SJSA1 (cell line): ENCODE results near the gene RNF40. TPM values are rescaled to one million over a fixed set of nuclear protein-coding genes. Genes with fewer than 3 reads are reported as not detected.
"Not testable (repeated sequence)": the region's sequence is repeated elsewhere in the genome, so short reads cannot be mapped to it uniquely, and the experiment has no call there.

ENCODE experiments used
- DNase-seq, 2 experiments: peaks; one replicate each; pipeline ENCODE4 v3.0.0-alpha.2; 2015 to 2020; ENCODE audit warnings: low spot score in 2 of 2, low read depth in 1 of 2
- H3K27ac ChIP-seq: fragments of 250-450 bp; sonication (Bioruptor Pico); 2 replicates; pipeline ENCODE4 v1.5.1; 2020; ENCODE audit warnings: mild to moderate bottlenecking, moderate library complexity
- H3K27me3 ChIP-seq: fragments of 250-450 bp; sonication (Bioruptor Pico); replicated peaks from 2 replicates; pipeline ENCODE4 v1.5.1; 2020; ENCODE audit warnings: mild to moderate bottlenecking, moderate library complexity
- H3K36me3 ChIP-seq: fragments of 250-450 bp; sonication (Bioruptor Pico); 2 replicates; pipeline ENCODE4 v1.5.1; 2020; ENCODE audit warnings: mild to moderate bottlenecking
- H3K4me1 ChIP-seq: fragments of 250-450 bp; sonication (Bioruptor Pico); replicated peaks from 2 replicates; pipeline ENCODE4 v1.6.1; 2021; ENCODE audit warnings: mild to moderate bottlenecking
- H3K4me3 ChIP-seq: fragments of 250-450 bp; sonication (Bioruptor Pico); 2 replicates; pipeline ENCODE4 v1.5.1; 2020; ENCODE audit warnings: mild to moderate bottlenecking
- H3K9me3 ChIP-seq: fragments of 250-450 bp; sonication (Bioruptor Pico); replicated peaks from 2 replicates; pipeline ENCODE4 v1.5.1; 2020; ENCODE audit warnings: mild to moderate bottlenecking
- total RNA-seq: library from RNA; depleted of rRNA; stranded (reverse); fragments of >200 nt; shearing (Covaris generic); gene quantifications from 2 replicates; pipeline ENCODE4 v1.2.3, GENCODE V29; 2014

Gene RNF40
- total RNA-seq, 1 experiment from 2014 or later = 103 TPM

DNA sequence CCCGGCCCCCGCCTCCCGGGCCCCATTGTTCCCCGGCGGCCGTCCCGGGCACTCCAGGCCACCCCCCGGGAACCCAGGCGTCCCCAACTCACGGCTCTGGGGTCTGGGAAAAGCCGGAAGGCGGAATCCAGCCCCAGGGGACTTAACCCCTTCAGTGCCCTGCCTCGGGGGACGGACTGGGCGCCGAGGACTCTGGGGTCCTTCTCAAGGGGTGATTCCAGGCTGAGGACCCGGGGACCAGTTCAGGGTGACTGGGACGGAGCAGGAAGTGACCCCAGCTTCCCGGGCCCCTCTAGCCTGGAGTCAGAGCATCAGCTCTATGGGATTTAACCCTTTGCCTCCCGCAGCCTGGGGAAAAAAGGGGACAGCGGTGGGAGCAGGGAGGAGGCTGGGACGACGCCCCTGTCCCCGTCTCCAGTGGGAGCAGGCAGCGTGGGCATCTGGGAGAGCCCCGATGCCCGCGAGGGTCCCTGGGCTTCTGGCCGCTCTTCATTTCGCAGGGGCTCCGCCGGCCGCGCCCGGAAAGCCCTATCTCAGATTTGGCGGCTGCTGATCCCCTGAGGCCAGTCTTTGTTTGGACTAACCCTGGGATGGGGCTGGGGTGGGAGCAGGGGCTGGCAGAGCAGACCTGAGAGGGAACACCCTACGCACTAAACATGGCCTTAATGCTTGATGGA lies 25.0 kb downstream of the RNF40 start, which contains the start of gene ZNF629:
Gene ZNF629 (minus strand): TSS at position 270 of the 677 bp plus-strand sequence. CDS start 2,723 bp downstream, outside the sequence.
- Histone ChIP-seq H3K27me3 (no peaks in the 10 kb centered on the region), H3K9me3 (no peaks in the 10 kb centered on the region), H3K4me3 (peak within 1 kb of the TSS; percentile 74), H3K4me1 (peaks cover 12% of the 10 kb centered on the region), H3K27ac (peak within 1 kb of the TSS; percentile 78), H3K36me3 (peaks cover 27% of the 10 kb centered on the region)
- DNase-seq = peak; percentile 72 to 84

- Histone ChIP-seq H3K27ac (peak overlapping the region; percentile 78; the same call in 1 of the 2 replicates), H3K4me3 (peak overlapping the region; percentile 74), H3K27me3 (no peaks in the 10 kb centered on the region), H3K4me1 (peaks cover 12% of the 10 kb centered on the region), H3K9me3 (no peaks in the 10 kb centered on the region), H3K36me3 (peaks cover 20% of the 10 kb centered on the region)
- no peak for DNase-seq
Observed at GRCh38 chr16:30787613-30788378, 25.7 kb downstream of the RNF40 start.

DNA sequence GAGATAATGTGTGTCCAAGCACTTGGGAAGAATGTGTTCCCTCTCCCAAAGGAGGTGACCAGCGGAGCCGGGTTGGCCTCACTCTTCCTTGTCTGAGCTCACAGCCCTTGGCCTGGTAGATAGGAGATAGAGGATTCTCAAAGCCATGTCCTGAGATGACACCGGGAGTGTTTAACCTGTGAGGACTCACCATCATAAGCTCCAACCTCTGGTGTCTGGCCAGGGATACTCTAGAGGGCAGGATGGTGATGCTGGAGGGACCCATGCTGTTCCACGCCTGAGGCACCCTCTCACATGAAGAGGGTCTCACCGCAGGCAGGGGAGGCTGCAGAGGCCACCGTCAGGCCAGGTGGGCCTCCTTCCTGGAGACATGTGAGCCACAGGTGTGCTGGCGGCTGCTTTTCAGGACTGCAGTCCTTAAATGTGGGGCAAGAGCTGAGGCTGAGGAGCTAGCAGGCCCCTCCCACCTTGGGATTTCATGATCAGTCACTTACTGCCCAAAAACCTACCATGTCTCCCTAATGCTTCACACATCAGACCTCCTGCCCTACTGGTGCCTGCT lies 31.5 kb downstream of the RNF40 start:
- Histone ChIP-seq H3K4me3 (no peak overlapping the region), H3K27ac (no peak overlapping the region), H3K4me1 (no peaks in the 10 kb centered on the region), H3K27me3 (no peaks in the 10 kb centered on the region), H3K9me3 (no peaks in the 10 kb centered on the region), H3K36me3 (no peaks in the 10 kb centered on the region)
- no peak for DNase-seq

DNA sequence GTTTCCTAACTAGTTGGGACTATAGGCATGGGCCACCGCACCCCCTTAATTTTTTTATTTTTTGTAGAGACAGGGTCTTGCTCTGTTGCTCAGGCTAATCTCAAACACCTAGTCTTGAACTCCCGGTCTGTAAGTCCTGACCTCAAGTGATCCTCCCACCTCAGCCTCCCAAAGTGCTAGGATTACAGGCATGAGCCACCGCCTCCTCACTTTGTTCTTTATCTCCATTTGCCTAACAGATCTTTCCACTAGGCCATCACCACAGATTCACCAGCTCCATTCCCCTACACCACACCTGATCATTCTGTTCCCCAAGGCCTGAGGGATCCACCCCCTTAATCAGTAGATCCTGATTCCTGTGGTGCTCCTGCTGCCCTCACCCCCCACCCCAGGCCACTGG lies 32.5 kb downstream of the RNF40 start:
- Histone ChIP-seq H3K9me3 (no peaks in the 10 kb centered on the region), H3K4me3 (no peak overlapping the region), H3K27me3 (no peaks in the 10 kb centered on the region), H3K36me3 (no peaks in the 10 kb centered on the region), H3K4me1 (no peaks in the 10 kb centered on the region), H3K27ac (no peak overlapping the region)
- no peak for DNase-seq

- no peaks in the 10 kb centered on the region for H3K4me1 ChIP-seq
- H3K27me3 ChIP-seq = 0 out of 2 replicates have a peak, but pooled peaks cover 2% of the 10 kb centered on the region
- H3K9me3 ChIP-seq = no peaks in the 10 kb centered on the region
- H3K36me3 ChIP-seq = no peaks in the 10 kb centered on the region
- DNase-seq = no peak
- no peak overlapping the region for H3K27ac ChIP-seq
- H3K4me3 ChIP-seq = no peak overlapping the region
Observed at GRCh38 chr16:30797670-30798309, 35.7 kb downstream of the RNF40 start.

DNA sequence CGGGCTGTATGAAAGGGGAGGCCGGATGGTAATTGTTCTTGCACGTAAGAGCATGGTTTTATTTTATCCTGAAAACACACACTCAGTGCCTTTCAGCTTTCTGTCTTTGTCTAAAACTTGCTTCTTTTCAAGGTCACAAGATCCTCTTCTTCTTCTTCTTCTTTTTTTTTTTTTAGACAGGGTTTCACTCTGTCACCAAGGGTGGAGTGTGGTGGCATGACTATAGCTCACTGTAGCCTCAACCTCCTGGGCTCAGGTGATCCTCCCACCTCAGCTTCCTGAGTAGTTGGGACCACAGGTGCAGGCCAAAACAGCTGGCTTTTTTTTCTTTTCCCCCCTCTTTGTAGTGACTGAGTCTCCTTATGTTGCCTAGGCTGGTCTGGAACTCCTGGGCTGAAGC lies 40.8 kb downstream of the RNF40 start:
- H3K27me3 ChIP-seq = 0 out of 2 replicates have a peak, but pooled peaks cover 2% of the 10 kb centered on the region
- H3K27ac ChIP-seq = no peak overlapping the region
- H3K4me1 ChIP-seq = peaks cover 14% of the 10 kb centered on the region
- peaks cover 4% of the 10 kb centered on the region; the same call in 1 of the 2 replicates for H3K36me3 ChIP-seq
- DNase-seq = no peak
- no peaks in the 10 kb centered on the region for H3K9me3 ChIP-seq
- H3K4me3 ChIP-seq = no peak overlapping the region

DNA sequence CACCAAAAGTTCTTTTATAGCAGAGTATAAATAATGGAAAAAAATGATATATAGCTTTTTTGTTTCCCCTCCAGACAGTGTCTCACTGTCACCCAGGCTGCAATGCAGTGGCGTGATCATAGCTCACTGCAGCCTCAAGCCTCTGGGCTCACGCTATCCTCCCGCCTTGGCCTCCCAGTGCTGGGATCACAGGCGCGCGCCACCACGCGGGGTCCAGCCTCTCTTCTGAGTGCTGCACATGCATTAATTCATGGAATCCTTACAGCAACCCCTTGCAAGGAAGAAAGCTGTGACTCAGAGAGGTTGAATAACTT lies 42.9 kb downstream of the RNF40 start:
- peak overlapping the region; percentile 68; the same call in 1 of the 2 replicates for H3K27ac ChIP-seq
- H3K4me3 ChIP-seq = peak overlapping the region; percentile 75
- H3K9me3 ChIP-seq = no peaks in the 10 kb centered on the region
- H3K36me3 ChIP-seq = peaks cover 4% of the 10 kb centered on the region; the same call in 1 of the 2 replicates
- no peaks in the 10 kb centered on the region for H3K27me3 ChIP-seq
- DNase-seq = no peak
- peaks cover 14% of the 10 kb centered on the region for H3K4me1 ChIP-seq

DNA sequence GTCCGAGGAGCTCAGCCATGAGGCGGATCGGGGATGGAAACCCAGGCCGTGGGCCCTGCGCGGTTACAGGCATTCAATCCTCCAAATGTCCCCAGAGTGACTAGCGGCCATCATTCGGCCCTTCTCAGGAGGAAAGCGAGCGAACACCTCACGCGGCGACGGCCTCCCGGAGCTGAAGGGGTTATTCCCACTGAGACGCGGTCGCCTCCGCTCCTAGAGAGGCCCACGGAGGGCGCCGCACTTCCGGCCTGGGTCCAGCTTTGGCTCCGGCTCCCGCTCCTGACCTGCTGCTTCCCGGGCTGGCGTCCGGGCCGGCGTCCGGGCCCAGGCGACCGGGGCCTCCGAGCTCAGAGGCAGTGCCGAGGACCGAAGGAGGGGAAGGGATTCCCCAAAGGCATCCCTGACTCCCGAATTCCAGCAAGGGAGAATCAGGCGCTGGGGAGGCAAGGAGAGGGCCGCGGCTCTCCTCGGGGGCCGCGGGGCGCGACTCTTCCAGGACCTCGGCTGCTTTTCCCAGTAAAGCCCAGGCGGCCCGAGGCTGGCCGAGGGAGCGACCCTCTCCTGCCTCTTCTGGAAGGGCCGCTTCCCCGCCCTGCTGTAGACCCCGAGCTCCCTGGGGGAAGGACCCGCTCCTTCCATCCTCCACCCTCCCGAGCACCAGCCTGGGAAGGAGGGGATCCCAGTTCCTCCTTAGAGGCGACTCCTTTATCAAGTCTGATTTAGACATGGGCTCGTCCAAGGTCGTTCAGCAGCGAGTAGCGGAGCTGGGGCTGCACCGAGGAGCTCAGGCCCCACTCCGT lies 43.4 kb downstream of the RNF40 start:
- peaks cover 14% of the 10 kb centered on the region for H3K4me1 ChIP-seq
- H3K36me3 ChIP-seq = peaks cover 4% of the 10 kb centered on the region; the same call in 1 of the 2 replicates
- no peaks in the 10 kb centered on the region for H3K27me3 ChIP-seq
- peak overlapping the region; percentile 68 for H3K27ac ChIP-seq
- no peaks in the 10 kb centered on the region for H3K9me3 ChIP-seq
- DNase-seq = peak; percentile 83 to 85
- peak overlapping the region; percentile 75 for H3K4me3 ChIP-seq

- no peaks in the 10 kb centered on the region for H3K9me3 ChIP-seq
- DNase-seq = no peak
- no peak overlapping the region for H3K27ac ChIP-seq
- peaks cover 4% of the 10 kb centered on the region; the same call in 1 of the 2 replicates for H3K36me3 ChIP-seq
- no peaks in the 10 kb centered on the region for H3K27me3 ChIP-seq
- no peak overlapping the region for H3K4me3 ChIP-seq
- H3K4me1 ChIP-seq = peaks cover 14% of the 10 kb centered on the region
Observed at GRCh38 chr16:30808146-30808545, 46.0 kb downstream of the RNF40 start.

- H3K27me3 ChIP-seq, H3K4me3 ChIP-seq, H3K36me3 ChIP-seq, H3K9me3 ChIP-seq, H3K27ac ChIP-seq, DNase-seq: not testable (repeated sequence)
- H3K4me1 ChIP-seq = peaks cover 17% of the 10 kb centered on the region
Observed at GRCh38 chr16:30808890-30809426, 46.8 kb downstream of the RNF40 start.

GRCh38 chr16:30809675-30810074 lies 47.6 kb downstream of the RNF40 start:
- H3K27ac ChIP-seq, H3K9me3 ChIP-seq, H3K4me3 ChIP-seq, H3K27me3 ChIP-seq, DNase-seq, H3K36me3 ChIP-seq: not testable (repeated sequence)
- peaks cover 21% of the 10 kb centered on the region for H3K4me1 ChIP-seq

GRCh38 chr16:30813821-30814189 lies 51.7 kb downstream of the RNF40 start:
- Histone ChIP-seq H3K9me3 (no peaks in the 10 kb centered on the region), H3K4me1 (peaks cover 9% of the 10 kb centered on the region), H3K36me3 (no peaks in the 10 kb centered on the region), H3K27me3 (no peaks in the 10 kb centered on the region), H3K4me3 (peak overlapping the region; percentile 37), H3K27ac (peak overlapping the region; percentile 32; the same call in 1 of the 2 replicates)
- no peak for DNase-seq

DNA sequence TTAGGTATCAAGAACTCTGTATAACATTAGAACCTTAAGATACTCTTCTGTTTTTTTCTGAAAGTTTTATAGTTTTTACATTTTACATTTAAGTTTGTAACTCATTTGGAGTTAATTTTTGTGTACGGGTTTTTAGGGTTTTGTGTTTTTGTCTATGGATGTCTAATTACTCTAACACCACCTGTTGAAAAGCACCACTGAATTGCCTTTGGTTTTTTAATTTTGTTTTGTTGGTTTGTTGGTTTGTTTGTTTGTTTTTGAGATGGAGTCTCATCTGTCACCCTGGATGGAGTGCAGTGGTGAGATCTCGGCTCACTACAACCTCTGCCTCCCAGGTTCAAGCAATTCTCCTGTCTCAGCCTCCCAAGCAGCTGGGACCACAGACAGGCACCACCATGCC lies 54.6 kb downstream of the RNF40 start:
- H3K27me3 ChIP-seq = no peaks in the 10 kb centered on the region
- DNase-seq = no peak
- H3K36me3 ChIP-seq = no peaks in the 10 kb centered on the region
- no peak overlapping the region for H3K4me3 ChIP-seq
- H3K27ac ChIP-seq = no peak overlapping the region
- peaks cover 9% of the 10 kb centered on the region for H3K4me1 ChIP-seq
- peaks cover 1% of the 10 kb centered on the region; the same call in 1 of the 2 replicates for H3K9me3 ChIP-seq
